ENCODE measurements around the gene PPP5C.
"Not testable (repeated sequence)": the region's sequence is repeated elsewhere in the genome, so short reads cannot be mapped to it uniquely, and the experiment has no call there.

Gene PPP5C

DNA sequence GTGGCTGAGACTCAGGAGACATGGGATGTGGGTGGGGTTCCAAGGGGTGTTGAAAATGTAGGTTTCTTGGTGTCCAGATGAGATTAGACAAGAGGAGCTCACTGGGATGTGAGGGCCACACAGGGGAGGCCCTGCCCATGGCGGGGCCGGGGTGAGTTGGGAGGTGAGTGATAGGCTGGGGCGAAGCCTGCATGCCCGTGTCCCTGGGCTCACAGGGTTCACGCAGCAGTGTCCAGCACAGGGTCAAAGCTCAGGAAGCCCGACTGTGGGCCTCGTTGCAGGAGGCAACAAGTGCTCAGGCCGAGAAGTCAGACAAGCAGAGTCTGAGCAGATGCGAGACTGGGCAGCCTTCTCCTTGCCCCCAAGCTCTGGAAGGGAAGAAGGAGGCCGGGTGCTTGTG, 39.3 kb downstream of the PPP5C start:
- no peak for DNase-seq (ENCODE audit: low read depth in 2 of 2)

- DNase-seq (ENCODE audit: low read depth in 2 of 2), result no peak
Measured at GRCh38 chr19:46386996-46387712, 40.3 kb downstream of the PPP5C start.

- no peak for DNase-seq (ENCODE audit: low read depth in 2 of 2)
Measured at GRCh38 chr19:46387713-46388130, 40.8 kb downstream of the PPP5C start.

- DNase-seq (ENCODE audit: low read depth in 2 of 2), result no peak
Measured at GRCh38 chr19:46388311-46389095, 41.6 kb downstream of the PPP5C start.

- DNase-seq (ENCODE audit: low read depth in 2 of 2), result no peak
Measured at GRCh38 chr19:46390121-46390858, 43.4 kb downstream of the PPP5C start.

- no peak for DNase-seq (ENCODE audit: low read depth in 2 of 2)
Measured at GRCh38 chr19:46390866-46391265, 44.0 kb downstream of the PPP5C start.

GRCh38 chr19:46391296-46392251, 44.7 kb downstream of the PPP5C start:
- DNase-seq (ENCODE audit: low read depth in 2 of 2), result no peak

- no peak for DNase-seq (ENCODE audit: low read depth in 2 of 2)
Measured at GRCh38 chr19:46392252-46392801, 45.4 kb downstream of the PPP5C start.

GRCh38 chr19:46392837-46393236, 46.0 kb downstream of the PPP5C start:
- no peak for DNase-seq (ENCODE audit: low read depth in 2 of 2)

DNA sequence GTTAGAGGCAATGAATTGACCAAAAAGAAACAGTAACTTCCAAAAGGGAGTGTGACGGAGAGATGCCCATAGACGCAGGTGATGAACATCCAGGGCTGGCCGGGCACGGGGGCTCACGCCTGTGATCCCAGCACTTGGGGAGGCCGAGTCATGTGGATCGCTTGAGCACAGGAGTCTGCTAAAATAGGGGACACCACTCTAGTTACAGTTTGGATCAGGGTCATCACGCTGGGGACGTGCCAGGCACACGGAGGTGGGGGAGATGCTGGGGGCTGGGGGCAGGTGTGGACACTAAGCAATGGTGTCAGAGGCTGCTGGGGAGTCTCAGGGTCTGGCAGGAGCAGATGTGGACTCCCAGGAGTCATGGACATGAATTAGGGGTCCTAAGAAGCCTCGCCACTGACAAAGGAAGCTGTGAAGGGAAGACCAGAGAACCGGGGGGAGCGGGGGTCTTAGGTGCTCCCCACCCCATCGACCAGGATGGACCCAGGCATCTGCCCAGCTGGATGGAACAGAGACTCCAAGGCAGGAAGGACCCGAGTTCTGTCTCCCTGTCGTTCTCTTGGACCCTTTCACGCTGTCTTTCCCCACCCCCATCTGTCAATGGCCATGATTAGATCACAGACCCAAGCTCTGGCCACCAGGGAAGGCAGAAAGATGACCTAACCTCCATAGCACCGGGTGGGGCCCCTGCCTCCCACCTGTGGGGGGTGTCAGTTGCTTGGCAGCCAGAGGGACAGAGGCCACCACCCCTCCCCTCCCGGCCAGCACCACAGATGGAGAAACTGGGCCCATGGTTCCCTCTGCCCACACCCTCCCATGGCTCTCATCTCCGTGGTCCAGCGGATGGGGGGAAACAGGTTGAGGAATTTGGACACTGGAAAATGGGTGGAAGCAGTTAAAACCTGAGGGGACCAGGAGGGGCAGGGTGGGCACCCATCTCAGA, 46.8 kb downstream of the PPP5C start:
- no peak for DNase-seq (ENCODE audit: low read depth in 2 of 2)

- DNase-seq (ENCODE audit: low read depth in 2 of 2), result no peak
Measured at GRCh38 chr19:46394402-46394797, 47.5 kb downstream of the PPP5C start.

DNA sequence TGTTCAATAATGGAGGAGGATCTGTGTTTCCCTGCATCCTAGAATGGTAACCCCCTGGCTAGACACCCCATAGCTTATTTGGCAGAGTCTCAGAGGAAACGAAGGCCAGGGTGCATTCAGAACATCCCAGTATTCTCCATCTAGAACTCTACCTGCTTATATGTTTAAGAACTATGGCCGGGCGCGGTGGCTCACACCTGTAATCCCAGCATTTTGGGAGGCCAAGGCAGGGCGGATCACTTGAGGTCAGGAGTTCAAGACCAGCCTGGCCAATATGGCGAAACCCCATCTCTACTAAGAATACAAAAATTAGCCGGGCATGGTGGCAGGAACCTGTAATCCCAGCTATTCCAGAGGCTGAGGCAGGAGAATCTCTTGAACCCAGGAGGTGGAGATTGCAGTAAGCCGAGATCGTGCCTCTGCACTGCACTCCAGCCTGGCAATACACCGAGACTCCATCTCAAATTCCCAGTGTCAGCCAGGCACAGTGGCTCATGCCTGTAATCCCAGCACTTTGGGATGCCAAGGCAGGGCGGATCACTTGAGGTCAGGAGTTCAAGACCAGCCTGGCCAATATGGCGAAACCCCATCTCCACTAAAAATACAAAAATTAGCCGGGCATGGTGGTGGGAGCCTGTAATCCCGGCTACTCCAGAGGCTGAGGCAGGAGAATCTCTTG, 51.1 kb downstream of the PPP5C start:
- not testable (repeated sequence) for DNase-seq (ENCODE audit: low read depth in 2 of 2)

DNA sequence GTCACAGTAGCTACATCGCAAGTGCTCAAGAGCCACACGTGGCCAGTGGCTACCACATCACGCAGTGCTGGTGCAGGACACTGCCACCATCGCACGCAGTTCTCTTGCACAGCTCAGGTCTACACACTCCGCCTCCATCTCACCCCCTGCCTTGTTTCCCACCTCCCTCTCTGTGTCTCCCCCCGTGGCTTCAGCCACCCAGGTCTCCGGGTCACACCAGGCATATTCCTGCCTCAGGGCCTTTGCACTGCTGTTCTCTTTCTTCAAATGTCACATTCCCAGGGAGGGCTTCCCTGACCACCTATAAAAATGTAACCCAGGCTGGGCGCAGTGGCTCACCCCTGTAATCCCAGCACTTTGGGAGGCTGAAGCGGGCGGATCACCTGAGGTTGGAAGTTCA, 55.8 kb downstream of the PPP5C start:
- no peak for DNase-seq (ENCODE audit: low read depth in 2 of 2)

DNA sequence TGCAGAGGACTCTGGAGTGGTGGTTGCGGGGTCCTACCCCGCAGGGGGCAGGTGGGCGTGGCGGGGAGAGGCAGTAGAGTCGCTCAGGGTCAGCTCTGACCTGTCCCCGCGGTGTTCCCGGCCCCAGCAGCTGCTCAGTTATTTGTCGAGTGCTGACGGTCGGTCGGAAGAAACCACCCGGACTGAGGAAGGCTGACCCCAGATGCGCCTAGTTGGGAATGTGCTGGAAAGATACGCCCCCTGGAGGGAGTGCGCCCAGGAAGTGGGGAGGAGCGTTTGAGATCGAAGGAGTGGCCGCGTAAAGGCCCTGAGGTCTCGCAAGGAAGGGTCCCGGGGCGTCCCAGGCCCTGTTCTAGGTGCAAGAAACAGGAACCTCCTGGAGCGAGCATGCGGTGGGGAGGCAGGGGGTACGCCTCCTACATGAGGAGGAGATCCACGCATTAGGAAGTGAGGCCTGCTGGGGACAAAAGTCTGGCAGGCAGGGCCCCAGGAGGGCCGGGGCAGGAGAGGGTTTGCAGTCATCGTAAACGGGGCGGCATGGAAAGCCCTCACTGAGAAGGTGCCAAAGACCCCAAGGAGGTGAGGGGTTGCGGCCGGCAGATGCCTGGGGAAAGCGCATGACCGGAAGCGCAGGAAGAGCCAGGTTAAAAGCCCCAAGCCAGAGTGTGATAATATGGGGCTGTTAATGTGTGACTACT, 57.3 kb downstream of the PPP5C start:
- DNase-seq (ENCODE audit: low read depth in 2 of 2), result no peak

- DNase-seq (ENCODE audit: low read depth in 2 of 2), result no peak
Measured at GRCh38 chr19:46404753-46405468, 58.0 kb downstream of the PPP5C start.

DNA sequence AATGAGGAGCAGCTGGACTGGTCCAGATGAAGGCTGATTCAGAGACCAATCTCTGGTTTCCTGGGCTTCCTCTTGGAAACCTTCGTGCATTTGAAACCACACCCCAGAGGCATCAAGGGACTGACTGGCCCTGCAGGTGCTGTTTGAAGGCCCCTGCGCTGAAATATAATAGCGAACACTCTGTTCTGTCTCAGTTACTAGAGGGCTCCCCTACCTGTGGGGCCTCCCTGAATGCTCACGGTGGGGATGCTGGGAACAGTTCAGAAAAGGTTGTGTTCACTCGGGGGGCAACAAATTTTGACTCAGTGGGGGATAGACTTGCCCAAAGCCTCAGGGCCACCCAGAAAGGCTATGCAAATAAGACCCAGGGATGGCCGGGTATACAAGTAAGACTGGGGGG, 60.1 kb downstream of the PPP5C start:
- DNase-seq (ENCODE audit: low read depth in 2 of 2), result no peak

DNA sequence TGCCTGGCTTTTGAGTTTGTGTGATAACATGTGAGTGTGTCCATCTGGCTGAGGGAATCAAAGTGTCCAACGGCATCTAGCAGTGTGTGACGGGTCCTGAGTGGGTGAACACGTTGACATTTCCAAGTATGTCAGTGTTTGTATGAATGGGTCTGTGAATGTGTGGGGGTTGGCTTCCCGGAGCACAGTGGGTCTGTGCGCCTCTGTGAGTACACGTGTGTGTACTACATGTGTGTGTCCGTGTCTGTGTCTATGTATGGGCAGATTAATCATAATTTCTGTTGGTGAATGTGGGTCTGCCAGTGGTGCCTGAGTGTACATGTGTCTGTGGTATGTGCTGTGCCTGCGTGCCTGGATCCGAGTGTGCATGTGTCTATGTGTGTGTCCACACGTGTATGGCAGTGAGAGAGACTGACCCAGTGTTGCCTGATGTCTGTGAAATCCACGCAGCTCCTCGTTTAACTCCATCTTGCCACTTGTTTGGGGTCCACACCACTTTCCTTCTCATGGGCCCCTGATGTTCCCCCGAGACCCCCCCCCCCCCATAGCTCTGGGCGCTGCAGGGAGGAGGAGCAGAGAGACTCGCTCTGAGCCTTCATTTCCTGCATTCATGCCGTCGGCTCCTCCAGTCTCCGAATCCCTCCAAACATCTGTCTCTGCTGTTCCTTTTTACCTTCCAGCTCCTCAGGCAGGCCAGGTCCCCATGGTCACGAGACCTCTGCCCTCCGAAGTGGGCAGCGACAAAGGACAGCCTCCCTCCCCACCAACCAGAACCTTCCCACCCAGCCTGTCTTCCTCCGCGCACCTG, 61.2 kb downstream of the PPP5C start:
- no peak for DNase-seq (ENCODE audit: low read depth in 2 of 2)

All from stimulated activated CD8-positive, alpha-beta memory T cell treated with anti-CD3 and anti-CD28 coated beads, Interleukin-7, amount 100 ng/mL, for 1 hour (primary cell).